Measurements from ENCODE around the gene SLC12A8.

The SLC12A8 gene

GRCh38 chr3:125186261-125186787, 26.2 kb downstream of the SLC12A8 start:
- DNase-seq: no peak

- DNase-seq: no peak
Observed at GRCh38 chr3:125185805-125186204, 26.7 kb downstream of the SLC12A8 start.

GRCh38 chr3:125179884-125180240, 32.7 kb downstream of the SLC12A8 start:
- no peak for DNase-seq

GRCh38 chr3:125179143-125179883, 33.2 kb downstream of the SLC12A8 start:
- DNase-seq: no peak

GRCh38 chr3:125177746-125178145, 34.8 kb downstream of the SLC12A8 start:
- no peak for DNase-seq

GRCh38 chr3:125175295-125176078, 37.1 kb downstream of the SLC12A8 start:
- no peak for DNase-seq

- no peak for DNase-seq
Observed at GRCh38 chr3:125172346-125172745, 40.2 kb downstream of the SLC12A8 start.

- no peak for DNase-seq
Observed at GRCh38 chr3:125168711-125169393, 43.7 kb downstream of the SLC12A8 start.

GRCh38 chr3:125166599-125167136, 45.9 kb downstream of the SLC12A8 start:
- no peak for DNase-seq

- no peak for DNase-seq
Observed at GRCh38 chr3:125165948-125166553, 46.5 kb downstream of the SLC12A8 start.

GRCh38 chr3:125165189-125165947, 47.2 kb downstream of the SLC12A8 start:
- no peak for DNase-seq

GRCh38 chr3:125163739-125164601, 48.6 kb downstream of the SLC12A8 start:
- no peak for DNase-seq

- DNase-seq: no peak
Observed at GRCh38 chr3:125161607-125162219, 50.8 kb downstream of the SLC12A8 start.

- no peak for DNase-seq
Observed at GRCh38 chr3:125160606-125161371, 51.8 kb downstream of the SLC12A8 start.

- no peak for DNase-seq
Observed at GRCh38 chr3:125157183-125157582, 55.4 kb downstream of the SLC12A8 start.

- no peak for DNase-seq
Observed at GRCh38 chr3:125156456-125156855, 56.1 kb downstream of the SLC12A8 start.

- no peak for DNase-seq
Observed at GRCh38 chr3:125154800-125155269, 57.7 kb downstream of the SLC12A8 start.

GRCh38 chr3:125154110-125154509, 58.4 kb downstream of the SLC12A8 start:
- no peak for DNase-seq

GRCh38 chr3:125152951-125153350, 59.6 kb downstream of the SLC12A8 start:
- no peak for DNase-seq

- no peak for DNase-seq
Observed at GRCh38 chr3:125151916-125152315, 60.6 kb downstream of the SLC12A8 start.

Data from RPMI8226 (cell line).